C4-2B (cell line): ENCODE data around the gene SSX7.
"Not testable (repeated sequence)": the region's sequence is repeated elsewhere in the genome, so short reads cannot be mapped to it uniquely, and the experiment has no call there.

Experiments
- ZFX ChIP-seq: fragments of 450-650 bp; IDR thresholded peaks from 2 replicates; pipeline ENCODE4 v1.6.1; 2017
- TF ChIP-seq, protein P1 (sequence below): fragments of 450-650 bp; conservative IDR thresholded peaks from 2 replicates; pipeline ENCODE4 v1.5.1; 2017; ENCODE audit warnings: mild to moderate bottlenecking

GRCh38 chrX:52603151-52603550 is 51.5 kb downstream of the SSX7 start:
- TF ChIP-seq ZFX, result not testable (repeated sequence)
- TF ChIP-seq, protein P1, sequence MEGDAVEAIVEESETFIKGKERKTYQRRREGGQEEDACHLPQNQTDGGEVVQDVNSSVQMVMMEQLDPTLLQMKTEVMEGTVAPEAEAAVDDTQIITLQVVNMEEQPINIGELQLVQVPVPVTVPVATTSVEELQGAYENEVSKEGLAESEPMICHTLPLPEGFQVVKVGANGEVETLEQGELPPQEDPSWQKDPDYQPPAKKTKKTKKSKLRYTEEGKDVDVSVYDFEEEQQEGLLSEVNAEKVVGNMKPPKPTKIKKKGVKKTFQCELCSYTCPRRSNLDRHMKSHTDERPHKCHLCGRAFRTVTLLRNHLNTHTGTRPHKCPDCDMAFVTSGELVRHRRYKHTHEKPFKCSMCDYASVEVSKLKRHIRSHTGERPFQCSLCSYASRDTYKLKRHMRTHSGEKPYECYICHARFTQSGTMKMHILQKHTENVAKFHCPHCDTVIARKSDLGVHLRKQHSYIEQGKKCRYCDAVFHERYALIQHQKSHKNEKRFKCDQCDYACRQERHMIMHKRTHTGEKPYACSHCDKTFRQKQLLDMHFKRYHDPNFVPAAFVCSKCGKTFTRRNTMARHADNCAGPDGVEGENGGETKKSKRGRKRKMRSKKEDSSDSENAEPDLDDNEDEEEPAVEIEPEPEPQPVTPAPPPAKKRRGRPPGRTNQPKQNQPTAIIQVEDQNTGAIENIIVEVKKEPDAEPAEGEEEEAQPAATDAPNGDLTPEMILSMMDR, result not testable (repeated sequence)
